ENCODE measurements around the gene FSTL4.

DNA sequence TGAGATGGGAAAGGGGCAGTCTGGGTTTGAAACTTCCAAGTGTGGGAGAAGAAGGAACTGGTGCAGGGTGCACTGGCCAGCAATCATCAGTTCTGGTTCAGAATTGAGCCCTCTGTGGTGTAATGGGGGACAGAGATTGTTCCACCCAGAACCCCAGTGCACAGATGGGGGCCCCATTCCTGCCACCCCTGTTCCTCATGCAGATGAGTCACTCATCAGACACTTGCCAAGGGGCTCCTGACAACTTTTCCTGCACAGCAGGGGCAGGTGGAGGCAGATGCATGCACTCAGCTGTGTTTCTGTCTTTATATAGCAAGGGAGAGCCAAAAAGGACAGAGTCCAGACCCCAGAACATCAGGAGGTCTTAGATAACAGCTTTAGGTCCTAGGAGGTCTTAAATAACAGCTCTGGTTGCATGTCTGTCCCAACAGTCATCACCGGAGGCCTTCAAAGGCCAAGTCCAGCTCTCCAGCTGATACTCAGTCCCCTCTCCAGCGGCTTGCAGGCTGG, 307.6 kb downstream of the FSTL4 start:
- TF ChIP-seq, protein P1, sequence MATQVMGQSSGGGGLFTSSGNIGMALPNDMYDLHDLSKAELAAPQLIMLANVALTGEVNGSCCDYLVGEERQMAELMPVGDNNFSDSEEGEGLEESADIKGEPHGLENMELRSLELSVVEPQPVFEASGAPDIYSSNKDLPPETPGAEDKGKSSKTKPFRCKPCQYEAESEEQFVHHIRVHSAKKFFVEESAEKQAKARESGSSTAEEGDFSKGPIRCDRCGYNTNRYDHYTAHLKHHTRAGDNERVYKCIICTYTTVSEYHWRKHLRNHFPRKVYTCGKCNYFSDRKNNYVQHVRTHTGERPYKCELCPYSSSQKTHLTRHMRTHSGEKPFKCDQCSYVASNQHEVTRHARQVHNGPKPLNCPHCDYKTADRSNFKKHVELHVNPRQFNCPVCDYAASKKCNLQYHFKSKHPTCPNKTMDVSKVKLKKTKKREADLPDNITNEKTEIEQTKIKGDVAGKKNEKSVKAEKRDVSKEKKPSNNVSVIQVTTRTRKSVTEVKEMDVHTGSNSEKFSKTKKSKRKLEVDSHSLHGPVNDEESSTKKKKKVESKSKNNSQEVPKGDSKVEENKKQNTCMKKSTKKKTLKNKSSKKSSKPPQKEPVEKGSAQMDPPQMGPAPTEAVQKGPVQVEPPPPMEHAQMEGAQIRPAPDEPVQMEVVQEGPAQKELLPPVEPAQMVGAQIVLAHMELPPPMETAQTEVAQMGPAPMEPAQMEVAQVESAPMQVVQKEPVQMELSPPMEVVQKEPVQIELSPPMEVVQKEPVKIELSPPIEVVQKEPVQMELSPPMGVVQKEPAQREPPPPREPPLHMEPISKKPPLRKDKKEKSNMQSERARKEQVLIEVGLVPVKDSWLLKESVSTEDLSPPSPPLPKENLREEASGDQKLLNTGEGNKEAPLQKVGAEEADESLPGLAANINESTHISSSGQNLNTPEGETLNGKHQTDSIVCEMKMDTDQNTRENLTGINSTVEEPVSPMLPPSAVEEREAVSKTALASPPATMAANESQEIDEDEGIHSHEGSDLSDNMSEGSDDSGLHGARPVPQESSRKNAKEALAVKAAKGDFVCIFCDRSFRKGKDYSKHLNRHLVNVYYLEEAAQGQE (IDR thresholded peaks at IDR 0.05): no peak
- TF ChIP-seq, protein P2, sequence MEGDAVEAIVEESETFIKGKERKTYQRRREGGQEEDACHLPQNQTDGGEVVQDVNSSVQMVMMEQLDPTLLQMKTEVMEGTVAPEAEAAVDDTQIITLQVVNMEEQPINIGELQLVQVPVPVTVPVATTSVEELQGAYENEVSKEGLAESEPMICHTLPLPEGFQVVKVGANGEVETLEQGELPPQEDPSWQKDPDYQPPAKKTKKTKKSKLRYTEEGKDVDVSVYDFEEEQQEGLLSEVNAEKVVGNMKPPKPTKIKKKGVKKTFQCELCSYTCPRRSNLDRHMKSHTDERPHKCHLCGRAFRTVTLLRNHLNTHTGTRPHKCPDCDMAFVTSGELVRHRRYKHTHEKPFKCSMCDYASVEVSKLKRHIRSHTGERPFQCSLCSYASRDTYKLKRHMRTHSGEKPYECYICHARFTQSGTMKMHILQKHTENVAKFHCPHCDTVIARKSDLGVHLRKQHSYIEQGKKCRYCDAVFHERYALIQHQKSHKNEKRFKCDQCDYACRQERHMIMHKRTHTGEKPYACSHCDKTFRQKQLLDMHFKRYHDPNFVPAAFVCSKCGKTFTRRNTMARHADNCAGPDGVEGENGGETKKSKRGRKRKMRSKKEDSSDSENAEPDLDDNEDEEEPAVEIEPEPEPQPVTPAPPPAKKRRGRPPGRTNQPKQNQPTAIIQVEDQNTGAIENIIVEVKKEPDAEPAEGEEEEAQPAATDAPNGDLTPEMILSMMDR (IDR thresholded peaks at IDR 0.05; ENCODE audit: low read depth, low read length, missing input control): no peak
- TF ChIP-seq, protein P3, sequence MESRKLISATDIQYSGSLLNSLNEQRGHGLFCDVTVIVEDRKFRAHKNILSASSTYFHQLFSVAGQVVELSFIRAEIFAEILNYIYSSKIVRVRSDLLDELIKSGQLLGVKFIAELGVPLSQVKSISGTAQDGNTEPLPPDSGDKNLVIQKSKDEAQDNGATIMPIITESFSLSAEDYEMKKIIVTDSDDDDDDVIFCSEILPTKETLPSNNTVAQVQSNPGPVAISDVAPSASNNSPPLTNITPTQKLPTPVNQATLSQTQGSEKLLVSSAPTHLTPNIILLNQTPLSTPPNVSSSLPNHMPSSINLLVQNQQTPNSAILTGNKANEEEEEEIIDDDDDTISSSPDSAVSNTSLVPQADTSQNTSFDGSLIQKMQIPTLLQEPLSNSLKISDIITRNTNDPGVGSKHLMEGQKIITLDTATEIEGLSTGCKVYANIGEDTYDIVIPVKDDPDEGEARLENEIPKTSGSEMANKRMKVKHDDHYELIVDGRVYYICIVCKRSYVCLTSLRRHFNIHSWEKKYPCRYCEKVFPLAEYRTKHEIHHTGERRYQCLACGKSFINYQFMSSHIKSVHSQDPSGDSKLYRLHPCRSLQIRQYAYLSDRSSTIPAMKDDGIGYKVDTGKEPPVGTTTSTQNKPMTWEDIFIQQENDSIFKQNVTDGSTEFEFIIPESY (IDR thresholded peaks at IDR 0.05): no peak
- TF ChIP-seq YY1 (IDR thresholded peaks at IDR 0.05) (no peak), SP1 (IDR thresholded peaks at IDR 0.05) (no peak), JUND (IDR thresholded peaks at IDR 0.05) (no peak), TAF1 (conservative IDR thresholded peaks at IDR 0.05) (no peak), NR2F2 (IDR thresholded peaks at IDR 0.05) (no peak), FOXA2 (IDR thresholded peaks at IDR 0.05) (no peak)
- TF ChIP-seq, protein P4, sequence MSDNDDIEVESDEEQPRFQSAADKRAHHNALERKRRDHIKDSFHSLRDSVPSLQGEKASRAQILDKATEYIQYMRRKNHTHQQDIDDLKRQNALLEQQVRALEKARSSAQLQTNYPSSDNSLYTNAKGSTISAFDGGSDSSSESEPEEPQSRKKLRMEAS (IDR thresholded peaks at IDR 0.05): no peak
- TF ChIP-seq, protein P5, sequence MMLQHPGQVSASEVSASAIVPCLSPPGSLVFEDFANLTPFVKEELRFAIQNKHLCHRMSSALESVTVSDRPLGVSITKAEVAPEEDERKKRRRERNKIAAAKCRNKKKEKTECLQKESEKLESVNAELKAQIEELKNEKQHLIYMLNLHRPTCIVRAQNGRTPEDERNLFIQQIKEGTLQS (IDR thresholded peaks at IDR 0.05): no peak

All from liver (tissue), 3 donors.